Activated naive CD4-positive, alpha-beta T cell treated with anti-CD3 and anti-CD28 coated beads, Interleukin-2, amount 50 U/mL, for 24 hours (primary cell): Measurements from ENCODE around the gene KRTCAP2.

ENCODE experiments used
- H3K27ac Mint-ChIP-seq: one replicate; pipeline ENCODE4 v1.8.0; 2021; ENCODE audit warnings: mild to moderate bottlenecking, mixed read lengths
- H3K27me3 Mint-ChIP-seq: one replicate; pipeline ENCODE4 v1.8.0; 2021; ENCODE audit warnings: mixed read lengths
- H3K36me3 Mint-ChIP-seq: one replicate; pipeline ENCODE4 v1.8.0; 2021; ENCODE audit warnings: mixed read lengths
- H3K4me1 Mint-ChIP-seq: one replicate; pipeline ENCODE4 v1.8.0; 2021; ENCODE audit warnings: mixed read lengths
- H3K4me3 Mint-ChIP-seq: one replicate; pipeline ENCODE4 v1.8.0; 2021; ENCODE audit warnings: mild to moderate bottlenecking, mixed read lengths
- H3K9me3 Mint-ChIP-seq: one replicate; pipeline ENCODE4 v1.8.0; 2021; ENCODE audit warnings: mixed read lengths

KRTCAP2 gene

GRCh38 chr1:155126556-155127104 is 46.5 kb downstream of the KRTCAP2 start:
- no peaks in the 10 kb centered on the region for H3K9me3 Mint-ChIP-seq
- H3K4me3 Mint-ChIP-seq: peak overlapping the region; percentile 86
- H3K4me1 Mint-ChIP-seq: peaks cover 37% of the 10 kb centered on the region
- H3K36me3 Mint-ChIP-seq: no peaks in the 10 kb centered on the region
- H3K27ac Mint-ChIP-seq: no peak overlapping the region
- H3K27me3 Mint-ChIP-seq: no peaks in the 10 kb centered on the region

GRCh38 chr1:155125946-155126555 is 47.1 kb downstream of the KRTCAP2 start:
- Mint-ChIP-seq H3K9me3 (no peaks in the 10 kb centered on the region), H3K36me3 (no peaks in the 10 kb centered on the region), H3K4me1 (peaks cover 37% of the 10 kb centered on the region), H3K27me3 (no peaks in the 10 kb centered on the region), H3K4me3 (peak overlapping the region; percentile 17), H3K27ac (peak overlapping the region; percentile 51)

GRCh38 chr1:155125511-155125945 is 47.6 kb downstream of the KRTCAP2 start:
- Mint-ChIP-seq H3K27ac (peak overlapping the region; percentile 51), H3K27me3 (no peaks in the 10 kb centered on the region), H3K4me3 (no peak overlapping the region), H3K9me3 (no peaks in the 10 kb centered on the region), H3K36me3 (no peaks in the 10 kb centered on the region), H3K4me1 (peaks cover 31% of the 10 kb centered on the region)

GRCh38 chr1:155124503-155125463 is 48.3 kb downstream of the KRTCAP2 start:
- no peak overlapping the region for H3K4me3 Mint-ChIP-seq
- no peaks in the 10 kb centered on the region for H3K9me3 Mint-ChIP-seq
- no peak overlapping the region for H3K27ac Mint-ChIP-seq
- no peaks in the 10 kb centered on the region for H3K36me3 Mint-ChIP-seq
- peaks cover 26% of the 10 kb centered on the region for H3K4me1 Mint-ChIP-seq
- no peaks in the 10 kb centered on the region for H3K27me3 Mint-ChIP-seq

- Mint-ChIP-seq H3K4me3 (no peak overlapping the region), H3K9me3 (no peaks in the 10 kb centered on the region), H3K27me3 (no peaks in the 10 kb centered on the region), H3K4me1 (peaks cover 17% of the 10 kb centered on the region), H3K36me3 (no peaks in the 10 kb centered on the region), H3K27ac (no peak overlapping the region)
Measured at GRCh38 chr1:155123801-155124200, 49.3 kb downstream of the KRTCAP2 start.

GRCh38 chr1:155122308-155122707 is 50.8 kb downstream of the KRTCAP2 start:
- H3K4me1 Mint-ChIP-seq: peaks cover 6% of the 10 kb centered on the region
- H3K36me3 Mint-ChIP-seq: no peaks in the 10 kb centered on the region
- no peak overlapping the region for H3K4me3 Mint-ChIP-seq
- H3K27ac Mint-ChIP-seq: no peak overlapping the region
- no peaks in the 10 kb centered on the region for H3K27me3 Mint-ChIP-seq
- no peaks in the 10 kb centered on the region for H3K9me3 Mint-ChIP-seq

- Mint-ChIP-seq H3K4me3 (no peak overlapping the region), H3K27ac (no peak overlapping the region), H3K27me3 (no peaks in the 10 kb centered on the region), H3K4me1 (no peaks in the 10 kb centered on the region), H3K9me3 (no peaks in the 10 kb centered on the region), H3K36me3 (no peaks in the 10 kb centered on the region)
Measured at GRCh38 chr1:155121249-155121648, 51.9 kb downstream of the KRTCAP2 start.

GRCh38 chr1:155120253-155120652 is 52.9 kb downstream of the KRTCAP2 start:
- Mint-ChIP-seq H3K4me1 (no peaks in the 10 kb centered on the region), H3K27me3 (no peaks in the 10 kb centered on the region), H3K9me3 (no peaks in the 10 kb centered on the region), H3K36me3 (no peaks in the 10 kb centered on the region), H3K27ac (no peak overlapping the region), H3K4me3 (no peak overlapping the region)
